HG03159 (cell line): ENCODE data around the gene F2RL3.
"Not testable (repeated sequence)": the region's sequence is repeated elsewhere in the genome, so short reads cannot be mapped to it uniquely, and the experiment has no call there.

Experiments used
- ATAC-seq: cut with Tn5 transposase; IDR thresholded peaks from one replicate; pipeline ENCODE4 v1.9.1; 2021; ENCODE audit warnings: mild to moderate bottlenecking, moderate library complexity; ENCODE audit not compliant: unreplicated experiment

F2RL3 gene

DNA sequence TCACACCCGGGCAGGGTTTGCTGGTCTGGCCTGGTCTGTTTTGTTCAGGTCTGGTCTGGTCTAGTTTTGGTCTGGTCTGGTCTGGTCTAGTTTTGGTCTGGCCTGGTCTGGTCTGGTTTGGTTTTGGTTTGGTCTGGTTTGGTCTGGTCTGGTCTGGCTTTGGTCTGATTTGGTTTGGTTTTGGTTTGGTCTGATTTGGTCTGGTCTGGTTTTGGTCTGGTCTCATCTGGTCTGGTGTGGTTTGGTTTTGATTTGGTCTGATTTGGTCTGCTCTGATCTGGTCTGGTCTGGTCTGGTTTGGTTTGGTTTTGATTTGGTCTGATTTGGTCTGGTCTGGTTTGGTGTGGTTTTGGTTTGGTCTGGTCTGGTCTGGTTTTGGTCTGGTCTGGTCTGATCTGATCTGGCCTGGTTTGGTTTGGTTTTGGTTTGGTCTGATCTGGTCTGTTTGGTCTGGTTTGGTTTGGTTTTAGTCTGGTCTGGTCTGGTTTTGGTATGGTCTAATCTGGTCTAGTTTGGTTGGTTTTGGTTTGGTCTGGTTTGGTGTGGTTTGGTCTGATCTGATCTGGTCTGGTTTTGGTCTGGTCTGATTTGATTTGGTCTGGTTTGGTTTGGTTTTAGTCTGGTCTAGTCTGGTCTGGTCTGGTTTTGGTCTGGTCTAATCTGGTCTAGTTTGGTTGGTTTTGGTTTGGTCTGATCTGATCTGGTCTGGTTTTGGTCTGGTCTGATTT, 14.4 kb upstream of the F2RL3 start:
- ATAC-seq = no peak

DNA sequence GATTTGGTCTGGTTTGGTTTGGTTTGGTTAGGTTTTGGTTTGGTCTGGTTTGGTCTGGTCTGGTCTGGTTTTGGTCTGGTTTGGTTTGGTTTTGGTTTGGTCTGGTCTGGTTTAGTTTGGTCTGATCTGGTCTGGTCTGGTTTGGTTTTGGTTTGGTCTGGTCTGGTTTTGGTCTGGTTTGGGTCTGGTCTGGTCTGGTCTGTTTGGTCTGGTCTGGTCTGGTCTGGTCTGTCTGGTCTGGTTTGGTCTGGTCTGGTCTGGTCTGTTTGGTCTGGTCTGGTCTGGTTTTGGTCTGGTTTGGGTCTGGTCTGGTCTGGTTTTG, 13.9 kb upstream of the F2RL3 start:
- not testable (repeated sequence) for ATAC-seq

DNA sequence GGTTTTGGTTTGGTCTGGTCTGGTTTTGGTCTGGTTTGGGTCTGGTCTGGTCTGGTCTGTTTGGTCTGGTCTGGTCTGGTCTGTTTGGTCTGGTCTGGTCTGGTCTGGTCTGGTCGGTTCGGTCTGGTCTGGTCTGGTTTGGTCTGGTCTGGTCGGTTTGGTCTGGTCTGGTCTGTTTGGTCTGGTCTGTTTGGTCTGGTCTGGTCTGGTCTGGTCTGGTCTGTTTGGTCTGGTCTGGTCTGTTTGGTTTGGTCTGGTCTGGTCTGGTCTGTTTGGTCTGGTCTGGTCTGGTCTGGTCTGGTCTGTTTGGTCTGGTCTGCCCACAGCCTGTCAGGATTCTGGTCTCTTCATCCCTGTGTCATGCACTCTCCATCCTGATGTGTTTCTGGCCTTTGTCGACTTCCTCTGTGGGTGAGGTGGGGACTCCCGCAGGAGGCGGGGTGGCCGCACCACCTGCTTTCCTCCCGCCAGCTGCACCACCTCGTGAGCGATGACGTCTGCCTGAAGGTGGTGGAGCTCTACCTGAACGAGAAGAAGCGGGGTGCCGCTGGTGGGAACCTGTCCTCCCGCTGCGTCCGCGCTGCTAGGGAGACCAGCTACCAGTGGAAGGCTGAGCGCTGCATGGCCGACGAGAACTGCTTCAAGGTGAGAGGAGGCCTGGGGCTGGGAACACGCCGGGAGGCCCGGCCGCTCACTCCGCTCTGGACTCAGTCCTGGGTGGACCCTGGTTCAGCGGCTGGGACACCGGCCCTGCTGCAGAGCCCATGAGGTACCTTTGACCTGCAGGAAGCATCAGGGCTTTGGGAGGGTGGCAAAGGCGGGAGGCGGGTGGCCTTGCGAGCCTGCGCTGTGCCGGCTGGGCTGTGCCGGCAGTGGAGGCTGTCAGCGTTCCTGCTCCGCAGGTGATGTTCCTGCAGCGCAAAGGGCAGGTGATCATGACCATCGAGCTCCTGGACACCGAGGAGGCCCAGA, 12.9 kb upstream of the F2RL3 start:
- ATAC-seq = no peak

DNA sequence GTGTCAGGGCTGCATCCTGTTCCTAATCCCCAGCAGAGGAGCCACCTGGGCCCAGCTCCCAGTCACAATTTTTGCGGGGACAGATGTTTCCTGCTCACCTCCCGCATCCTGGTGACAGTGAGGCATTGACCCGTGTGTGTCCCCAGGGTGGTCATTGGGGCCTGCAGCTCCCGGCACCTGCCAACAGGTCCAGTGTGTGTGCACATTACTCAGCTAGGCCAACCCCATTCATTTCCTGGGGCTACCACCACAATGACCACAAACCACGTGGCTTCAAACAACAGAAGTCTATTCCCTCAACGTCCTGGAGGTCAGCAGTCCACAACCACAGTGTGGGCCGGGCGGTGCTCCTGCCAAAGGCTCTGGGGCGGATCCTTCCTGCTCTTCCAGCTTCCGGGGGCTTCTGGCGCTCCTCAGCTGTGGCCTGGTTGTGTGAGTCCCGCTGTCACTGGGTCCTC, 11.9 kb upstream of the F2RL3 start:
- ATAC-seq = no peak

DNA sequence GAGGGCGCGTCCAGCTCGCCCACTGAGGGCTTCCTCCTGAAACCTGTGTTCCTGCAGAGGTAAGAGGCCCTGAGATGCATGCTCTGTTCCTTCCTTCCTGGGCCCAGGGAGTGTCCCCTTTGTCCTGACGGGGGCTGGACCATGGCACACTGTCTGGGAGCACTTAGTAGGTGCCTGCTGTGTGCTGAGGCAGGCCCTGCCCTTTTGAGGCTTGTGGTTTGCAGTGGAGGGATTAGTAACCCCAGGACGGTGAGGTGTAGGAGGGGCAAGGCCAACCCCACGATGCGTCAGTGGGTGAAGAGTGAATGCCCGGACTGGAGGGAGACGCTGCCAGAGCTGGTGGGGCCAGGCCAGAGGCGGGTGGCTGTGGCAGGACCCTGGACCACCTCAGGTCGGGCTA, 11.2 kb upstream of the F2RL3 start:
- no peak for ATAC-seq

DNA sequence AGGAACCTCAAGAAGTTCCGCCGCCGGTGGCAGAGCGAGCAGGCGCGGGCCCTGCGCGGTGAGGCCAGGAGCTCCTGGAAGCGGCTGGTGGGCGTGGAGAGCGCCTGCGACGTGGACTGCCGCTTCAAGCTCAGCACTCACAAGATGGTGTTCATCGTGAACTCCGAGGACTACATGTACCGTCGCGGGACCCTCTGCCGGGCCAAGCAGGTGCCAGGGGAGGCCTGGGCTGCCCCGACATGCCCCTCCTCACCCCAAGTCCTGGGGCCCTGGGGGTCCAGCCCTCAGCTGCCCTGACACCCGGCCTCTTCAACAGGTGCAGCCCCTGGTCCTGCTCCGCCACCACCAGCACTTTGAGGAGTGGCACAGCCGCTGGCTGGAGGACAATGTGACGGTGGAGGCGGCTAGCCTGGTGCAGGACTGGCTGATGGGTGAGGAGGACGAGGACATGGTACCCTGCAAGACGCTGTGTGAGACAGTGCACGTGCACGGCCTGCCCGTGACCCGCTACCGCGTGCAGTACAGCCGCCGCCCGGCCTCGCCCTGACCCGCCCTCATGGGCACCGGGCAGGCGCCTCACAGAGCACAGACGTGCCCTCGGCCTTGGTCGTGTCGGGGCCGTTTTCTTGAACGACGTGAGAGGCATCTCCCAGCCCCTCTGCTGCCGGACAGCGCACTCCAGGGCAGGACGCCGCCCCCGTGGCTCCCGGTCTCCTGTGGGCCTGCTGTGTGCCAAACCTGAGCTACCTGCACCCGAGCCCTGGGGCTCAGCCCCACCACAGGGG, 10.4 kb upstream of the F2RL3 start:
- no peak for ATAC-seq

DNA sequence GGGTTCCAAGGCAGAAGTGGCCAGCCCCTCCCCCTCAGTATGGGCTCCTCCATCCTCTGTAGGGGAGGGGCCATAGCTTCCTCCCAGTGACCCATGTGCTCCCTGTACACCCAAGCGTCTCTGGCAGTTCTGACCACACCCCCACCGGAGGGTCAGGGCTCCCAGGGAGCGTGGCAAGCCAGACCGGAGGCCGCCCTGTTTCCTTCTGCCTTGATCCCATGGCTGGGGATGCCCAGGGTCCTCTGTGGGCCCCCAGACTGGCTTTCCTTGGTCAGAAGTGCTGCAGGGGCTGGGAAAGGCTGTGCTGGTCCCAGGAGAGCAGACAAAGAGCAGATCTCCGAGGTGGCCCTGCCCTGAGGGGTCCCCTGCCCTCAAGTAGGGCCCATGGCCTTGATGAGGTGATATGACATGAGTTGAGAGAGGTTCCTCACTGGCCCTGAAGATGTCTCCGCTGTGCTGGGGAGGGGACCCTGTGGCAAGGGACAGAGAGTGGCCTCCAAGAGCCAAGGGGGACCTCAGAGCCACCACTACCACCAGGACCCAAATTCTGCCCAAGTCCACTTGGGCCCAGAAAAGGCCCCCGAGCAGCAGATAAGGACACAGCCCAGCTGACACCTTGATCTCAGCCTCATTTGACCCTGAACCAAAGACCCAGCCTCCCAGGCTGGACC, 7.8 kb upstream of the F2RL3 start:
- ATAC-seq = no peak

DNA sequence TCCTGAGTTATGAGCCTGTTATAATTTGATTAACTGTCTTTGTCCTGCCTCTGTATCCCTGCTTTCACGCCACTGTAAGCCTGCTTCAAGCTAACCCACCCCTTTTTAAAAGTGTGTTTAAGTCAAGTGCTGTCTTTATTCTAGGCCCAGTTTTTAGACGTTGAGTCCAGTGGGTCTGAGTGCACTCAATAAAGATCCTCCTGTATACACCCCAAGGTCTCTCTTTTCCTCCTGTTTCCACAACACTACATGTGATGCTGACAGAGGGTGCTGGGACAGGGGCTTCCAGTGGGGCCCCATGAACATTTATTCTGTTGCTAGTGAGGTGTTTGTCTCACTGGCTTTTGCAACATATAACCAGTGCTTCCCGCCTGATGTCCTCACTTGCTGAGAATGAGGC, 6.7 kb upstream of the F2RL3 start:
- no peak for ATAC-seq

DNA sequence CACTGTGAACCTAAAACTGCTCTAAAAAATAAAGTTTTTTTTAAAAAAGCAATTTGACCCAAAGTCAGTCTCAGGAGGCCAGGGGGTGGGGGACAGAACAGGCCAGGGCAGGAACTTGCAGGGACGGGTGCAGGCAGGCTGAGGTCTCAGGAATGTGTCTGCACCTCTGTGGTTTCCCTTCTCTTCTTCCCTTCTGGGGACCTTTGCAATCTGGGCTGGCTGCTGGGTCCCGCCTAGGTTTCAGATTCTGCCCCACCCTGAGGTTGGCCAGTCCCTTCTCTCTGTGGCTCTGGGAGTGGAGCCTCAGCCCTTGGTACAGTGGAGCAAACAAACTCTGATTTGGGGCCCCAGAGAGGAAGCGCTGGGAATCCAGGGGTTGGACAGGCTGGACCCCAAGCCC, 5.3 kb upstream of the F2RL3 start:
- no peak for ATAC-seq

DNA sequence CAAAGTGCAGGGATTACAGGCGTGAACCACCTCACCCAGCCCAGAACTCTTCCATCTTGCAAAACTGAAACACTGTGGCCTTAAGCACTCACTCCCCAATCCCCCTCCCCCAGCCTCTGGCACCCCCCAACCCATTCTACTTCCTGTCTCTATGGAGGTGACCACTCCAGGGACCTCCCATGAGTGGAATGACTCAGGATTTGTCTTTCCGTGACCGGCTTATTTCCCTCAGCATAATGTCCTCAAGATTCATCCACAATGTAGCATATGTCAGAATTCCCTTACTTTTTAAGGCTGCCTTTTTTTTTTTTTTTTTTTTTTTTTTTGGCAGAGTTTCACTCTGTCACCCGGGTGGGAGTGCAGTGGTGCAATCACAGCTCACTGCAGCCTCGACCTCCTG, 3.6 kb upstream of the F2RL3 start:
- ATAC-seq = no peak

DNA sequence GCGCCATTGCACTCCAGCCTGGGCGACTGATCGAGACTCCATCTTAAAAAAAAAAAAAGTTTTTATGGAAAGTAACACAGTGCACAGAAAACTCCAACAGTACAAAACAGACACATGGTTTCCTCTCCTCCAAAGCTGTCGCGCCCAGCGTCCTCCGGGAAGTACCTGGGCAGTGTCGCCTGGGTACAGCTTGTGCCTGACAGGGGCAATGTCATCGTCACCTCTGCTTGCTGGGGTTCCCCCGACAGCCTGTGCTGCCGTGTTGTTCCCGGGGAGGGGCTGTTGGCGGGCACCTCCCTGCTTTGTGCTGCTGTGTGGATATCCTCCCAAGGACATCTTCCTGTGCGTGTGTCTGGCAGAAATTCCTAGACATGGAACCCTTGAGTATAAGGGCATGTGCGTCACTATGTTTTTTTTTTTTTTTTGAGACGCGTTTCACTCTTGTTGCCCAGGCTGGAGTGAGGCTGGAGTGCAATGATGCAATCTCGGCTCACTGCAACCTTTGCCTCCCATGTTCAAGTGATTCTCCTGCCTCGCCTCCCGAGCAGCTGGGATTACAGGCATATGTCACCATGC, 2.4 kb upstream of the F2RL3 start:
- ATAC-seq = no peak

DNA sequence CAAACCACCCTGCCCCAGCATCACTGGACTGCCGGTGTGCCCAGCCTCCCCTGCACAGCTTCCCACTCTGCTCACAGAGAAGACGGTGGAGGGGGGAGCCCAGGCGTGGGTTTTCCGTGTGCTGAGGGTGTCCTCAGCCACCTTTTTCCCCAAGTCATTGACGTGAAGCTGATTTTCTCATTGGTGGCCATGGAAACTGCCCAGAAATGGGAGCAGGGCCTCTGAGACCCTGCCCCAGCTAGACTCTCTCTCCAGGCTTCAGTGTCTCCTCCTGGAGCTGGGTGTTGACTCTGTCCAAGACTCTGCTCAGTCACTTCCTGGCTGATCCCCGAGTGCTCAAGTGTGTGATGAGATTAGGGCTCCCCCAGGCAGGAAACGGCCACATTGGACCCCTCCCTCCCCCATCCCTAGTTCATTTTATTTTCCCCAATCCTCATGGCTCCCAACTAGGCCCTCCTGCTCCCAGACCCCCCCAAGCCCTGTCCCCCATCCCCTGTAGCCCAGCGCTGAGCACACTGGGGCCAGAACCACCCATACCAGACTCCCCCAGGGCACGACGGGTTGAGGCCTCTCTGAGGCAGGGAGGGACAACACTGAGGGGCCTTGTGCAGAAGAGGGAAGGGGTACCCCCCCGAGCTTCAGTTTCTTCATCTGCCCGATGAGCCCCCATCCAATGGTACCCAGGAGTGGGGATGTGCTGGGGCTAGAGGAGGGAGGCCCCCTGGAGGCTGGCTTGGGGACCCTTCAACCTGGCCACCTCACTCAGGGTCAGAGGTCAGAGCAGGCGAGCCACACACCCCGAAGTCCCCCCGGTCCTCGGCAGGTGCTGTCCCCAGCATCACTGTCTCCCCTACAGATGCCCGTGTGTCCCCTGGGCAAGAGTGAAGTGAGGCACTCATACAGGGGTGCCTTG, 1.2 kb upstream of the F2RL3 start:
- ATAC-seq = no peak

DNA sequence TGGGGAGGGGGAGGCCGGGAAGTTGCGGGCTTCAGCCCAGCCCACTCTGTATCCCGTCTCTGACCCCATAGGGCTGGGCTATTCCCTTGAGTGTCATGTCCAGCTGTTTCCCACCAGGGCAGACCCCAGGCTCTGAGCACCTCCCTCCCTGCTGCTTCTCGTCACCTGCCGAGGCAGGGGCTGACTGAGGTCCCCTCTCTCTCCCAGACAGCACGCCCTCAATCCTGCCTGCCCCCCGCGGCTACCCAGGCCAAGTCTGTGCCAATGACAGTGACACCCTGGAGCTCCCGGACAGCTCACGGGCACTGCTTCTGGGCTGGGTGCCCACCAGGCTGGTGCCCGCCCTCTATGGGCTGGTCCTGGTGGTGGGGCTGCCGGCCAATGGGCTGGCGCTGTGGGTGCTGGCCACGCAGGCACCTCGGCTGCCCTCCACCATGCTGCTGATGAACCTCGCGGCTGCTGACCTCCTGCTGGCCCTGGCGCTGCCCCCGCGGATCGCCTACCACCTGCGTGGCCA, 625 bp downstream of the F2RL3 start:
- no peak for ATAC-seq

DNA sequence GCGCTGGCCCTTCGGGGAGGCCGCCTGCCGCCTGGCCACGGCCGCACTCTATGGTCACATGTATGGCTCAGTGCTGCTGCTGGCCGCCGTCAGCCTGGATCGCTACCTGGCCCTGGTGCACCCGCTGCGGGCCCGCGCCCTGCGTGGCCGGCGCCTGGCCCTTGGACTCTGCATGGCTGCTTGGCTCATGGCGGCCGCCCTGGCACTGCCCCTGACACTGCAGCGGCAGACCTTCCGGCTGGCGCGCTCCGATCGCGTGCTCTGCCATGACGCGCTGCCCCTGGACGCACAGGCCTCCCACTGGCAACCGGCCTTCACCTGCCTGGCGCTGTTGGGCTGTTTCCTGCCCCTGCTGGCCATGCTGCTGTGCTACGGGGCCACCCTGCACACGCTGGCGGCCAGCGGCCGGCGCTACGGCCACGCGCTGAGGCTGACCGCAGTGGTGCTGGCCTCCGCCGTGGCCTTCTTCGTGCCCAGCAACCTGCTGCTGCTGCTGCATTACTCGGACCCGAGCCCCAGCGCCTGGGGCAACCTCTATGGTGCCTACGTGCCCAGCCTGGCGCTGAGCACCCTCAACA, 1.2 kb downstream of the F2RL3 start:
- no peak for ATAC-seq

DNA sequence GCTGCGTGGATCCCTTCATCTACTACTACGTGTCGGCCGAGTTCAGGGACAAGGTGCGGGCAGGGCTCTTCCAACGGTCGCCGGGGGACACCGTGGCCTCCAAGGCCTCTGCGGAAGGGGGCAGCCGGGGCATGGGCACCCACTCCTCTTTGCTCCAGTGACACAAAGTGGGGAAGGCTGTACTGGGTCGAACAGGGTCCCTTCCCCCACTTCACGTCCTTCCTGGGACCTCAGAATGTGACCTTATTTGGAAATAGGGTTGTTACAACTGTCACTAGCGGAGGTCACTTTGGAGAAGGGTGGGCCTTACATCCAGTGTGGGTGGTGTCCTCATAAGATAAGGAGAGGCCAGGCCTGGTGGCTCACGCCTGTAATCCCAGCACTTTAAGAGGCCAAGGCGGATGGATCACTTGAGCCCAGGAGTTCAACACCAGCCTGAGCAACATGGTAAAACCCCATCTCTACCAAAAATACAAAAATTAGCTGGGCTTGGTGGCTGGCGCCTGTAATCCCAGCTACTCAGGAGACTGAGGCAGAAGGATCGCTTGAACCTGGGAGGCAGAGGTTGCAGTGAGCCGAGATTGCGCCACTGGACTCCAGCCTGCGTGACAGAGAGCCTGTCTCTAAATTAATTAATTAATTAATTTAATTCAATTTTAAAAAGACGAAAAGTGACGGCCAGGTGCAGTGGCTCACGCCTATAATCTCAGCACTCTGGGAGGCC, 1.8 kb downstream of the F2RL3 start:
- ATAC-seq = no peak

DNA sequence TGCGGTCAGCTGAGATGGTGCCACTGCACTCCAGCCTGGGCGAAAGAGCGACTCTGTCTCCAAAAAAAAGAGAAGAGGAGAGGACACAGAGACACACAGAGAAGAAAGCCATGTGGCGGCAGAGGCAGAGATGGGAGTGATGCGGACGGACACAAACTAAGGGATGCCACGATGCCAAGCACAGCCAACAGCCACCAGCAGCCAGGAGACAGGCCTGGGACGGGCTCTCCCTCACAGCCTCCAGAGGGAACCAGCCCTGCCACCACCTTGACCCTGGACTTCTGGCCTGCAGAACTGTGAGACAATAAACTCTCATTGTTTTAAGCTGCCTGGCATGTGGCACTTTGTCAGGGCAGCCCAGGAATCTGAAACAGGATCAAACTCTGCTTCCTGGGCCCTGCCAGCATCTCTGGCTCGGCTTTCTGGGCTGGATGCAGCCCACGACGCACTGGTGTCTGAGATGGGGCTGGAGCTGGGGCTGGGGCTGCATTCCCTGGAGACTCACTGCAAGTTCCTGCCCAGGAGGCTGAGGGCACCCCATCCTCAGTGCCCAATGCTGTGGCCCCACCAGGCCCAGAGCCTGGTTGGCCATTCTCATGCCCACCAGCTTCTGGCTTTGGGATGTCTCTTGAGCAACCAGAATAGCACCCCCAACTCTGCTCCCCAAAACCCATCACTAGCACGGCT, 3.0 kb downstream of the F2RL3 start:
- ATAC-seq = no peak

DNA sequence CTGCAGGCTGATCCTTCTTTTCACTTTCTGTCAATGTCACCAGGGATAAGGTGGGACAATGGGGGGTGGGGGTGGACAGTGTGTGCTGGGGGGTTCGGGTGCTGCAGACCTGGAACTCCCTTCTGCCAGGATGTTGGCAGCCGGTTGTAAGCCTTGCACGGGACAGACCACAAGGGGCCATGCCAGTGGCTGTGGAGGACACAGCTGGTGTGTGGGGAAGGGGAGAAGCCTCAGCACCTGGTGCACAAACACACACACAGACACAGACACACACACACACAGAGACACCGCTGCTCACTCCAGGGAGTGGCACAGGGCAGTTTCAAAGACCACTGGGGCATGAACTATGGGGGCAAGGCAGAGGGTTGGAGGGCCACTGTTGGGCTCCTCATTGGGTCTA, 3.6 kb downstream of the F2RL3 start:
- no peak for ATAC-seq
